ENCODE results near the gene IQCE.

Gene IQCE

GRCh38 chr7:2649139-2649838 lies 90.5 kb downstream of the IQCE start:
- no peak for DNase-seq

- DNase-seq, result no peak
These were observed 91.2 kb downstream of the IQCE start for GRCh38 chr7:2649991-2650390.

GRCh38 chr7:2650451-2650850 lies 91.7 kb downstream of the IQCE start:
- DNase-seq, result no peak

DNA sequence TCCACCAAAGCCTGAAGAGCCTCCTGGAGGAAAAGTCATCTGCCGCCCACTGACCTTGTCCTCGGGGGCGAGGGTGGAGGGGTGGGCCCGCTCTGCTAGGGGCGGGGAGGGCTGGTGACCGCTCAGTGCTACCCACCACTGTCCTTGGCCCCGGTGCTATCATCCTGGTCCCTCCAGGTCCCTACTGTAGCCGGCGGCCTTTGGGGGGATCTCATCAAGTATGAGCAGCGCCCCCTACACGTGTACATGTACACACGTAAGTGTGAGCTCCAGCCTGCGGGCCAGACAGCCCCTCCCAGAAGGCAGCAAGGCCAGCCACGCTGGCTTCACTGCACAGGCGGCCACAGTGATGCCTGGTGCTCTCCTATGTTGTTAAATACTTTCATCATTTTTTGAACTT lies 92.6 kb downstream of the IQCE start:
- DNase-seq, result no peak

DNA sequence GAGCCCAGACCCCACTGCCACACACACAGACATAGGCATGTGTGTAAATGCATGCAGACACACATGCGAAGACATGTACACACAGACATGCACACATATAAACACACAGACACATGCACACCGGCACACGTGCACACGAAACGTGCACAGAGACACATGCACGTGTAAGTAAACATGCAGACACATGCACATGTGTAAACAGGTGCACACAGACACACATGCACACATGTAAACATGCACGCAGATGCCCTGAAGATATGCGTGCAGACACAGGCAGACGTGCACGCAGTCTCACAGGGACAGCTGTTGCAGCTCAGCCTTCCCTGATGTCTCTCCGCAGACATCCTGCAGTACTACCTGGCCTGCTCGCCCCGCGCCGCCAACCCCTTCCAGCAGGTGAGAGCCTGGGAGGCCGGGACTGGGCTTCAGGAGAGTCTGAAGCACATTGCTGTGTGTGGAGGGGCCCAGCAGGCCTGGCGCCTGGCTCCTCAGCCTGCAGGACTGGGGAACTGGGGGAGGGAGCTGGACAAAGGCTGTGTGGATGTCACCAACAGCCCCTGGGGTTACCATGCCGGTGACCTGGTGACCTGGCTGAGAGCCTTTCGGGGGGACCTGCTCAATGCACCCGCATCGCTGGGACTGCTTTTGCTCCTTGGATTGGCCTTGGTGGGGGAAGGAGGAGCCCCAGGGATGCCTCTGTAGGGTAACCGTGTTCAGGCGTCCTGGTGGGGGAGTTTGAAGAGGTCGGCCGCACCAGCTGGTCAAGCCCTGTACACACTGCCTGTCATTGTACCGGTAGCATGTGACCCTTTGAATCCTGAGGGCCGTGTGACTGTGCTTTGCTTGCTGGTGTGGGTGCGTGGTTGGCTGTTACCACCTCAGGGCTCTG lies 93.3 kb downstream of the IQCE start:
- DNase-seq, result no peak

- DNase-seq, result no peak
These were observed 93.9 kb downstream of the IQCE start for GRCh38 chr7:2652736-2653060.

DNA sequence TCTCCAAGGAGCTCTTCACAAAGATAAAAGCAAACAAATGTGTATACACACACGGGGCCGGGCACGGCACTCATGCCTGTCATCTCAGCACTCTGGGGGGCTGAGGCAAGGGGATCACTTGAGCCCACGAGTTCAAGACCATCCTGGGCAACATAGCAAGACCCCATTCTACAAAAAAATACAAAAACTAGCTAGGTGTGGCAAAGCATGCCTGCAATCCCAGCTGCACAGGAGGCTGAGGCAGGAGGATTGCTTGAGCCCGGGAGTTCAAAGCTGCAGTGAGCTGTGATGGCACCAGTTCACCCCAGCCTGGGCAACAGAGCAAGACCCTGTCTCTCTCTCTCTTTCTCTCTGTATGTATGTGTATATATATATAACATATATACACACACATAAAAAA lies 95.3 kb downstream of the IQCE start:
- DNase-seq, result no peak

- no peak for DNase-seq
These were observed 97.3 kb downstream of the IQCE start for GRCh38 chr7:2655870-2656614.

DNA sequence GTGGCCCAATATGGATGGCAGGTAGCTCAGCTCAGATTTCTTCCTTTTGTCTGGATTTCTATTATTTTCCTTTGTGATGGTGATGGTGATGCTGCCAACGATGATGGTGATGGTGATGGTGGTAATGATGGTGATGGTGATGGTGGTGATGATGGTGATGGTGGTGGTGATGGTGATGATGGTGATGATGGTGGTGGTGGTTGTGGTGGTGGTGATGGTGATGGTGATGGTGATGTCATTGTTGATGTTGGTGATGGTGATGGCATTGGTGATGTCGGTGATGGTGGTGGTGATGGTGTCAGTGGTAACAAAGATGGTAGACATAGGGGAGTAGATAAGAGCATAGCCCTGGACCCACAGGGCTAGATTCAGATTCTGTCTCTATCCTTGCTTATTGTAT lies 98.4 kb downstream of the IQCE start:
- DNase-seq, result no peak

GRCh38 chr7:2657920-2658671 lies 99.3 kb downstream of the IQCE start:
- DNase-seq, result no peak

GRCh38 chr7:2658941-2659340 lies 100.2 kb downstream of the IQCE start:
- DNase-seq, result no peak

DNA sequence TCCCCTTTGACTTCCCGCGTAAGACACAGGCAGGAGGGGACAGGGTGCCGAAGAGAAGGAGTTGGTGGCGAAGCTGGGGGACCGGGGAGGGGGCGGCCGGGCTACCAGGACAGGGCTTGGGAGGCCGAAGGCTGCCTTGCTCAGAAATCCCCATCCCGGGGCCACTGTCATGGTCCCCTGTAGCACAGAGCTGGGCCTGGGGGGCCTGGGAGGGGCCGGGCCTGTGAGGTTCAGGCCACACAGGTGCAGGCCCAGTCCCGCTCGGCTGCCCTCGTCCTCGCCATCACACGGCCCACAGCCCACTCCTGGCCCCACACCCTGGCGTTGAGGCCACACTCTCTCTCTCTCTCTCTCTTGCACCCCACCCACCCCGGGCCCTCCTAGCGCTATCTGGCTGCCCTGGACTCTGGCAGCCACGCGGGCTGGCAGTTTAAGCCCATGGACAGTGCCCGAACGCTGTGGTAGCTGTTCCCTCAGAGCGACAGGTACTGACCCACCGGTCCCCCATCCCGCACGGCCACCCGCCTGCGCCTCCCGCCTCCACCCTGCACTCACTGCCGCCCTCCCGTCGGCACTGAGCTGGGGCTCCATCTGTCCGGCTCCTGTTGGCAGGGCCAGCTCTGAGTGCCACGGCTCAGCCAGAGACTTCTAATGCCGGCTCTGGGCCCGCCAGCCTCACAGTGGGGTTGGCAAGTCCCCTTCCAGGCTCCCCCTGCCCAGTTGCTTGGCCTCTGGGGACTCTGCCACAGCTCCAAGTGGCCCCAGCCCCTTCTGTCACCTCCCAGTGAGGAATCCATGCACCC lies 101.0 kb downstream of the IQCE start:
- no peak for DNase-seq

GRCh38 chr7:2660359-2661095 lies 101.7 kb downstream of the IQCE start:
- DNase-seq, result no peak

- DNase-seq, result no peak
These were observed 102.3 kb downstream of the IQCE start for GRCh38 chr7:2661096-2661449.

DNA sequence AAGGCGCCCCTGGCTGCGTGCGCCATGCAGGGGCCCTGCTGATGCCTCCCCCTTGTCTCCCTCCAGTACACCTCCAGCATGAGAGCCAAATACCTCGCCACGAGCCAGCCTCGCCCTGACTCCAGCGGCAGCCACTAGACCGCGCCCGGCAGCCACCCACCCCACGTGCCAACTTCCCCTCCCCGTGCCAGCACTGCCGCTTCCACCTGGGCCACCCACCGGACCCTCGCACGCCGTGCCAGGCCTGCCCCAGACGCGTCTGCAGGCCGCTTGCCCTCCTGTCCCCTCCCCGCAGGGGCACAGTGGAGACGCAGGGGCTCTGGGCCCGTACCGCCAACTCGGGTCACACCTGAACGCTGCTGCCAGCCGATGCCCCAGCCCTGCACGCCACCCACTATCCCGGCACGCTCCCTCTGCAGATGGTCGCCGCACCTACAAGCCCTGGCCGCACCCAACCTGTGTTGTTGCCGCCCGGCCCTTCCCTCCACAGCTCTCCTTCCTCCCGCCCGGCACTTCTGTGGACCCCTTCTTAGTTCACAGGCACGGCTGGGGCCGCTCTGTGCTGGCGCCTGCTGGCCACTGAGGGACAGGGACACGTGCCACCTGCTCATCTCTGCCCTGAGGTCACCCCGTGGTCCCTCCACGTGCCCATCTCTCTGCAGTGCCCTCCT lies 103.0 kb downstream of the IQCE start:
- no peak for DNase-seq

- no peak for DNase-seq
These were observed 103.7 kb downstream of the IQCE start for GRCh38 chr7:2662273-2663120.

GRCh38 chr7:2663121-2663886 lies 104.5 kb downstream of the IQCE start:
- DNase-seq, result no peak

DNA sequence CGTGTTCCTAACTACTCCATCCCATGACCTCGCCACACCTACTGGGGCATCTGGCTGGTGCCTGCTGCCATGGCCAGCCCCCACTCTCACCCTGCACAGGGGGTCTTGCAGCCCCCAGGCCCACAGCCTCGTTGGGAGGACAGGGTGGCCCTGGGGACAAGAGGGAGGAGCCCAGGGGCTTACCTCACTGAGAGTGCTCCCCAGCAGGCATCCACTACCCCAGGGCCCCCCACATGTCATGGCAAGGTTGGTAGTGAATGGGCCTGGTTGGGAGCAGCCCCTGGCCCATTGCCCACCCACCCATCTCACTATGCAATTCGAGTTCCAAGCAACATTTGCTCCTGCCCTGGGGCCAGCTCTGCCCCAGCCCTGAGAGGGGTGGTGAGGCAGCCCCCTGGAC lies 105.2 kb downstream of the IQCE start:
- no peak for DNase-seq
